ENCODE results near the gene ADRB1. TPM values are rescaled to one million over a fixed set of nuclear protein-coding genes. Genes with fewer than 3 reads are reported as not detected.

The ADRB1 gene
- total RNA-seq, 1 donor from 2014 or later: 3.3 TPM

DNA sequence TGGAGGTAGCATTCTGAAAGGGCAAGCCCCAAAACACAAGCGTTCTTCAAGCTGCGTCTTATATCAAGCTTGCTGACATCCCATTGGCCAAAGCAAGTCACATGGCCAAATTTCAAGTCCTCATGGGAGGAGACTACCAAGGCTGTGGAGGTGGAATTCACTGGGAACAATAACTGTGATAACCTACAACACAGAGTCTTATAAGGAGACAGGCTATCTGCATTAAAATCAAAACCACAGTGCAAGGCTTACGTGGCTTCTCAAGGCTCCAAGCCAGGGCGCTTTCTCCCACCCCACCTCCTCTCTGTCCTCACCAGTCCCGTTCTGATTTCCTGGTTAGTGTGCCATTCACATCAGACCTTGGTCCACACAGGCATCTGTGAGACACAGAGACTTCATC lies 39.4 kb downstream of the ADRB1 start:
- no peak for FAIRE-seq

DNA sequence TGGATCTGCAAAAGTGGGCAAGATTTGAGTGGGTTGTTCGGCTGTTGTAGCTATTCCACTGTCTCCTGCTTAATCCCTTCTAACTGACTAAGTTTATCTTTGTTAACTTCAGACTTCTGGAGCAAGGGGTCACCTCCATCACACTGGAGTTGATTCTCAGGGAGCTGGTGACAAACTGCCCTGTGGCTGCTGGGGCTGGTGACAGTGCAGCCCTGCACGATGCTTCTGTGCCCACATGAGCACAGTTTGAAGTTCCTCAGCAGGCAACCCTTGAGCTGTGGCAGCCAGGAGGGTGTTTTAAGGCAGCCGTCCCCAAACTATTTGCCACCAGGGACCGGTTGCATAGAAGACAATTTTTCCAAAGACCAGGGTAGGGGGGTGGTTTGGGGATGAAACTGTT lies 40.5 kb downstream of the ADRB1 start:
- FAIRE-seq (no peak), DNase-seq (ENCODE audit: low spot score in 2 of 2) (no peak)

More for the DNA sequence above, 39.4 kb downstream of the ADRB1 start:
- DNase-seq (ENCODE audit: low spot score in 2 of 2): no peak

DNA sequence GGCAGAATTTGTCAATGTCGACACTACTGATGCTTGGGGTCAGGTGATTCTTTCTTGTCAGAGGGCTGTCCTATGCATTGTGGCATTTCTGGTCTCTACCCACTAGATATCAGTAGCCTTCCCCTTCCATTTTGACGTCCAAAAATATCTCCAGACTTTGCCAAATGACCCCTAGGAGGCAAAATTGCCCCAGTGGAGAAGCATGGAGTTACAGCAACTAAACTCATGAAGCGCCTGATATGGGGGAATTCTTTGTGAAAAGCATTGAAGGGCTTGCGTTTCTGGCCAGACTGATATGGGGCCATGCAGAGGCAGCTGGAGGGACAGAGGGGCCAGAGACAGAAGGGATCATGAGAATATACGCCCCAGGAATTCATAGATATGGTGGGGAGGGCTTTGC lies 43.6 kb downstream of the ADRB1 start:
- FAIRE-seq (no peak), DNase-seq (ENCODE audit: low spot score in 2 of 2) (no peak)

DNA sequence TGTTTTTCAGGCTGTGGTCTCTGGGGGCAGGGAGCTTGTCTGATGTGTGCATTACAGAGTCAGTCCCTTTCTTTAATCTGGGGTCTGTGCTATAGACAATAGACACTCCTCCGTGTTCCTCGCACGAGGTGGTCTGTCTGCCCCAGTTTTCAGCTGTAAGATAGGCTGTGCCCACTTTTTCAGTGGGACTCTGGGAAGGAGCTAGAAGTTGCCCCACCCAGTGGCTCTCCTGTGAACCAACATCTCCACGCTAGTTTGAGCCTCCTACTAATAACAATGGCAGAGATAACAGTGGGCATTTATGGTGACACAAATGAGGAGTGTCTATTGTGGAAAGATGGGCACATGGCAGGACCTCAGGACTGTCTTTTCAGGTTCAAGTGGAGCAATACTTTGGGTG lies 44.0 kb downstream of the ADRB1 start:
- no peak for FAIRE-seq
- DNase-seq (ENCODE audit: low spot score in 2 of 2): no peak

DNA sequence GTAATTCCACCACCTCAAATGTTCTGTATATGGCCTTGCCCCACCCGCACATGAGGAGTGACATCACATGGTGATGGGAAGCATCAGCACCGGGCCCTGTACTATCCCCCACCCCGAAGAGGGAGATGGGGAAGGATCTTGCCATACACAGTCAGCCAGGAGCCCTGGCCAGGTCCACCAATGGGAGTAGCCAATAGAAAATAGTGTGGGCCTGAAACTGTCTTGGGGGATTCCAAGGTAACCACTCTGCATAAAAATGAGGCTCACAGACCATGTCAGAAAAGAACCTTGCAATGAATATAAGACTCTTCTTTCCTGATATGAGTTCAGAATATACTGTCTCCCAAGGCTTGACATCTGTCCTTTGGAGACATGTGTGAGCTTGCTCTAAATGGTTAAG lies 51.1 kb downstream of the ADRB1 start:
- no peak for FAIRE-seq
- no peak for DNase-seq (ENCODE audit: low spot score in 2 of 2)

DNA sequence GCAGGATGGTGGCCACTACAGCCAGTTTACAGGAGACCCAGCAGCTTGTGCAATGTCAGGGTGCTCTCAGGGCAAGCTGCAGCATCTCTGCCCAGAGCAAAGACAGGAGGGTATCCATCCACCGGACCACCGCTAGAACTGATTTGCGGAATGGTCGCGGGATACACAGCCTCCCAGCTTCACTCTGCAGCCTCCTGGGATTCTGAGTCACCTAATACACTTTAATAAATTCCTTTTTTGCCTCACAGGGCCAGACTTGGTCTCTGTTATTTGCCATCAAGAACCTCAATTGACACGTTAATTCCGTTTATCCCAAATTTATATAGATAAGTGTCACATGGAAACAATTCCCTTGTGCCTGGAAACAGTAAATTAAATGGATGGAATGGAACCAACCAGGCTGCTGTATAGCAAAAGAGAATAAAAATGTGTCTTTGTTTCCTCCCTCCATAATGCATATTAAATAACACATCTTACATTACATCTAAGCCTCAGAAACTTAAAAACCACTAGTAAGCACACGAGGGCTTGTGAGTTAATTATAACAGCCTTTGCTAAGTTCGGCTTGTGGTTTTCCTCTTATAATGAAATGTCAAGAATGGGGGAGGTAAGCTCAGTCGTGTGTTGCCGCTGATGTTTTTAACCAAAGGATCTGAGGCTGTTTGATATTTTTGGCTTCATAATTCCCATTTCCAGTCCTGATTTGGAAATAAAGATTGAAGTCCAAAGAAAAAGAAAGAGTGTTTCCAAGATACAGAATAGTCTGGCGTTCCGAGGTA lies 52.1 kb downstream of the ADRB1 start:
- FAIRE-seq (no peak), DNase-seq (ENCODE audit: low spot score in 2 of 2) (no peak)

Other genes starting within 250 kb of the ADRB1 start
- 16.7 TPM for gene DCLRE1A, start 189.8 kb upstream of the ADRB1 start, total RNA-seq
- gene NHLRC2, start 189.2 kb upstream of the ADRB1 start, total RNA-seq: 20.4 TPM
- gene CCDC186, start 130.3 kb downstream of the ADRB1 start, total RNA-seq: 45.2 TPM
- 0.41 TPM for gene TDRD1, start 135.5 kb downstream of the ADRB1 start, total RNA-seq
- gene VWA2, start 195.4 kb downstream of the ADRB1 start, total RNA-seq: 2.9 TPM

All from frontal cortex (tissue), 4 donors.